Activated CD8-positive, alpha-beta memory T cell treated with anti-CD3 and anti-CD28 coated beads, Interleukin-2, amount 50 U/mL, for 1 hour (primary cell): ENCODE results near the gene QSOX1.

Experiments
- DNase-seq: peaks from one replicate; pipeline ENCODE4 v3.0.0-alpha.2; 2020; ENCODE audit errors: extremely low read depth

The QSOX1 gene

GRCh38 chr1:180213401-180214170, 58.9 kb downstream of the QSOX1 start:
- no peak for DNase-seq

DNA sequence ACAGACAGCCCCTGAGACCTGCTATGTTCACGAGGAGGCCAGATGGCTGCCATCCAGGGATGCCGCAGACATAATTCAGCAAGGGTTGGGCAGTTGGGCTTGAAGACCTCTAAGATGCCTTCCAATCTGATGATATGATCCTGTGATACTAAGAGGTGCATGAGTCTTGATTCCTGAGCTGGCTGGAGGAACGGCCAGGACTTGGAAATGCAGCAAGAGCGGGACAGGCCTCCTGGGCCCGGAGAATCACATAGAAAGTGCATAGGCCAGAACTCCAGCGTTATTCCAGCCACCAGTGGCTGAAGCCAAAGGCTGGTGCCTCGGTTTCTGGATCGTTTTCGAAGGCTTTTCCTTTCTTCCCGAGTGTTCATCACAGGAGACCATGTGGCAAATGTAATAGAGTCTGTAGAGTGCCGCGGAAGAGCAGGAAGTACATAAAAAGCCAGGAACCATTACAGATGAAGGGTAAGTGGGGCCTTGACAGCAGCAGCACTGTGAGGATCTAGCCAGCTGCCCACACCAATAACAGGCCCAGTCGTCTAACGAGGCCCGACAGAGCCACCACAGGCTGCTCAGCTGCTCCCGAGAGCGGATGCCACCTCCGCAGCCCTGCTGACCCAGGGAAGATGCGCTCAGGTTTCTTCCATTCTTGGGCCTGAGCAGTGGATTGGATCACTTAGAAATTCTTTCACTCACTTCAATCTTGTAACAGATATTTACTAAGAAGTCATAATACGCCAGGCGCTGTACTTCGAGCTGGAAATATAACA, 61.4 kb downstream of the QSOX1 start:
- DNase-seq = no peak

DNA sequence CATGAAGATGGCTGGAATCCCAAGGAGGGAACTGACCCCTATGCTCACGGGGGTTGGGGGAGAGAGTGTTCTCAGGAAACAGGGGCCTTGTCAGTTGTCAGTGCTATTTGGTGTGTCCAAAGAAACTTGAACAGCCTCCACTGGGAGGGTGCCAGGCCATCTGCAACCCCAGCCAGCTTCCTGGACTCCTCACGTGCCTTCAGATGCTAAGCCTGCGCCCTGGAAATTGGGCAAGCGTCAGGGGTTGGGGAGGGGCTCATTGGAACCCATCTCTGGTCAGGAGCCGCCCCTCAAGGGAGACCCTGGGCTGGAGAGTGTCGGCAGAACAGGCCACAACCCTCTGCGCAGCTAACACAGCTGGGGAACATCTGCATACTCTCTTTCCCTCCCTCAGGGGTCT, 62.3 kb downstream of the QSOX1 start:
- DNase-seq = no peak

GRCh38 chr1:180218806-180219765, 64.4 kb downstream of the QSOX1 start:
- DNase-seq = no peak

- DNase-seq = no peak
Observed at GRCh38 chr1:180219776-180220175, 65.1 kb downstream of the QSOX1 start.

- no peak for DNase-seq
Observed at GRCh38 chr1:180221462-180221861, 66.8 kb downstream of the QSOX1 start.

DNA sequence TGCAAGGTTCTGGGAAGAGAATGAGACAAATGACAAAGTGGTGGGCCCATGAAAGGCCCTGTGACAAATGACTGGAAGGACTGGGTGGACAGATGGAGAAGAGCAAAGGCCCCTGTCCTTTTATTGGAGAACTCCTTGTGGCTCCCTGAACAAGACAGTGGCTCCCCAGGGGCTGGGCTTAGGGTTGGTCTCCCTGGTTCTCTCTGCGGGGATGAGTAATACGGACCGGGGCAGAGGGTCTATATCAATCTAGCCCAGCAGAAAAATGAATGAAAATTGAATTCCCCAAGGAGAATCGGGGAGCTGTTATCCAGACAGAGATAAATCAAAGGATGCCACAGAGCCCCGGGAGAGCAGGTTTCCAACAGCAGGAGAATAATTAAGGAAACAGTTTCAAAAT, 70.2 kb downstream of the QSOX1 start:
- DNase-seq = no peak

GRCh38 chr1:180225403-180225802, 70.7 kb downstream of the QSOX1 start:
- DNase-seq = no peak

- DNase-seq = no peak
Observed at GRCh38 chr1:180227861-180228647, 73.4 kb downstream of the QSOX1 start.

DNA sequence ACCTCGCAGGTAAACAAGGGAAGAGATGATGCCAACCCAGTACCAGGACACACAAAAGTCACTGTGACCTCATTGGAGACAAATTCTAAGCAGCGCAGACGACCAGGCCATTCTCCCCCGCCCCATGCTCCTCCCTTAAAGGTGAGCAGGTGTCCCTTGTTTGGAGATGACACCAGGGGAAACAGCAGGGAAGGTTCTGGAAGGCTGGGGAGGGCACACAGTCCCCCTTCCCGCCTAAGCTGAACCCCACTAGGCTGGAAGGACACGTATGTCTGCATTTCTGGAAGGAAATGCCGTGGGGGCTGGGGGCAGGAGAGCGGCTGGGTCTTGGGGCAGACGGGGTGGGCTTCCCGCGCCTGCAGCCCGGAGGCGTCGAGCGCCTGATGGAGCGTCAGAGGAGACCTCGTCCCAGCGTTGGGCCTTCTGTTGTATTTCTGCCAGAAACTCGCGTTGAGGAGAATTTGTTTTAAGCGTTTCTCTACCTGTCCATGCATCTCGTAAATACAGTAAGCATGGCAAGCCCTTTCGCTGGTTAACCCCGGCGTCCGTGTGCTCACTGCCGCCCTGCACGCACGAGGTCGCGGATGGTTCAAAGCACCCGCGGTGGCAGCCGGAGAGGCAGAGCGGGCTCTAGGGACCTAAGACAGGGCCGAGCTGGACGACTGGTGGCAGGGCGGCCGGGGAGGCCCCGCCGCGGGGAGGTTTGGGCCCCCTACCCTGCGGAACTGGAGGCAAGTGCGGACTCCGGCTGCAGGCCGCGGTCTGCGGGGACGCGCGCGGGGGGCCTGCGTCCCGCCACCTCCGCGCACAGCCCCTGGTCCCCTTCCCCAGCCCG, 74.2 kb downstream of the QSOX1 start:
- no peak for DNase-seq

DNA sequence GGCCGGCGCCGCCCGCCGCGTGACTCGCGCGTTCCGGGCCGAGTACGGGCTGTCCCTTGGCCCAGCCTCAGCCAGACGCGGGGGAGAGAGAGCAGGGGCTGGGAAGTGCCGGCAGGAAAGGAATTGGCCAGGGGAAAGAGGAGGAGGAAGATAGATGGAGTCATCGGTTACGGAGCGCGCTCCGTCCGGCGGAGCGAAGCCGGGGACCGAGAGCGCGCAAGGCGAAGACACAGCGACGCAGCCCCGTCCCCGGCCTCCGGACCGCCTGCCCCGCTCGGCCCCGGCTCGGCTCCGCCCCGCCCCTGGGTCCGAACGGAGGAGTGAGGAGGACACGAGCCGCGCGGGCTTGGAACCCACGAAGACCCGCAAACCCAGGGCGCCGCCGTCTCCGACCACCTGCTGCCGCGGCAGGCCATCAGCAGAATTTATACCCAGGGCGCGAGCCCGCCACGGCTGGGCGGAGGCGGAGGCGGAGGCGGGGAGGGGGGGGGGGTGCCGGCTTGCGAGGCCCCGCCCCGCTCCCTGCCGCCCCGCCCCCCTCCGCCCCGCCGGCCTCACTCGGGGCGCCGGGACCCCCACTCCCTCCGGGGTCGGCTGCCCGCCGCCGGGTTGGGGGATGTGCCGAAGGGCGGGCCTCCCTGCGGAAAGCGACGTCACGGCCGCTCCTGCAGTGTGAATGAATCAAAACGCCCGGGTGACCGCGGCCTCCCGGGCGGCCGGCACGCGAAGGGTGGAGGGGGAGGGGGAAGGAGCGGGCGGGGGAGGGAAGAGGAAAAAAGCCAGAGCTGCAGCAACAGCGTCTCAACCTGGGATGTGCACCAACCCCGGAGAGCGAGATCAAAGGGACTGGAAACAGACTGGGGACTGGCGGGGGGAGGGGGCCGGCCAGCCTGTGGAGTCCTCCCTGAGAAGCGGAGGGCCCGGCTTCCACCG, 75.1 kb downstream of the QSOX1 start, which contains the start of gene LHX4:
TSS of gene LHX4 (plus strand) at position 782 of the 933 bp plus-strand sequence. CDS start 266 bp downstream, outside the sequence.
- no peak for DNase-seq

DNA sequence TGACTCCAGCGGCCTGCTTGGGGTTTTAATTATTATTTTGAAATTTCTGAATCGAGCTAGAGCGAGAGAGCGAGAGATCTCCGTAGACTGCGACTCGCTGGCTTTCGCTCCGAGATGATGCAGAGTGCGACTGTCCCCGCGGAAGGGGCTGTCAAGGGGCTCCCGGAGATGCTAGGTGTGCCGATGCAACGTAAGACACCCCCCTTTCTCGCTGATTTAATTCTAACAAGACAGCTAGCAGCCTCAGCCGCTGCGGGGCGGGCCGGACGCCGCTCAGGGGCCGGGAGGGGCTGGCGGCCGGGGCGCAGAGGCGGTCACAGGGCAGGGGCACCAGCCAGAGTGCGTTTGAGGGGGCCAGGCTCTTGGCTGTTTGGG, 75.7 kb downstream of the QSOX1 start:
- no peak for DNase-seq

GRCh38 chr1:180230791-180231505, 76.3 kb downstream of the QSOX1 start:
- no peak for DNase-seq

GRCh38 chr1:180231506-180231921, 76.8 kb downstream of the QSOX1 start:
- no peak for DNase-seq

- DNase-seq = no peak
Observed at GRCh38 chr1:180231936-180232335, 77.3 kb downstream of the QSOX1 start.

GRCh38 chr1:180232521-180233043, 77.9 kb downstream of the QSOX1 start:
- no peak for DNase-seq

DNA sequence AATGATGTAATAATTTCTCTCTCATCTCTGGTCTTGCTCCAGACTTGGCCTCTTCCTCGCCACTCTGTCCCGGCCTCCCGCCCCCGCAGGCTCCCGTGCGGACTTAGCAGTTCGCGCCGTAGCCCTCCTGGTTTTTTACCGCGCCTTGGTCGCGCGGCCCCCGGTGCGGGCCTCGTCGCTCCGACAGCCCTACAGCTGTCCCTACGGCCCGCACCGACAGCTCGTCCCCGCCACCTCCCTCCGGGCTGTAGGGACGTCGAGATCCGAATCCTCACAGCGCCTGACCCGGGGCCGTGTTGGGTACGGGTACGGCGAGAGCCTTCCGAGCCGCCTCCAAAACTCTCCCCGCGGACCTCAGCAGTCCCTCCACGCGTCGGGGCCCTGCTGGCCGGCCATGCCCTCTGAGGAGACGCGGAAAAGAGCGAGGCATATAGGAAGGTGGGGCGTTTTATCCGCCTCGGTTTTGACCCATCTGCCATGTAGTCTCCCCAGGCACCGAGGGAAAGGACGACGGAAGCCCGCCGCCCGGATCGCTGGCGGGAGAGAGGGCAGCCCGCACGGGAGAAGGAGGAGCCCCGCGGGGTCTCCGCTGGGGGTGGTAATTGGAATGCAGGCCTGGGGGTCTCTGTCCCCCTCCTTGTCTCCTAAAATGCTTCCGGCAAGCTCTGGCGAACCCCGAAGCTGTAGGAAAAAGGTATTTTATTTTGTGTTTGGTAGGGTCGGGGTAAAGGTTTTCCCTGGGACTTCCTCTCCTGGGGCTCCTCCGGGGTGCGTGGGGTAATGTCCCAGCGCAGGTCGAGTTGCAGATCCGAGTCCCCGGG, 78.7 kb downstream of the QSOX1 start:
- no peak for DNase-seq
